GM12873 (cell line): ENCODE measurements around the gene PIGC.

Experiments
- TF ChIP-seq, protein P1 (sequence below): IDR thresholded peaks from 2 replicates; pipeline ENCODE4 v1.5.1; 2012; ENCODE audit warnings: low read depth, mild to moderate bottlenecking, moderate library complexity, low read length, control low read depth; ENCODE audit not compliant: insufficient read depth; ENCODE audit errors: missing control alignments

PIGC gene

DNA sequence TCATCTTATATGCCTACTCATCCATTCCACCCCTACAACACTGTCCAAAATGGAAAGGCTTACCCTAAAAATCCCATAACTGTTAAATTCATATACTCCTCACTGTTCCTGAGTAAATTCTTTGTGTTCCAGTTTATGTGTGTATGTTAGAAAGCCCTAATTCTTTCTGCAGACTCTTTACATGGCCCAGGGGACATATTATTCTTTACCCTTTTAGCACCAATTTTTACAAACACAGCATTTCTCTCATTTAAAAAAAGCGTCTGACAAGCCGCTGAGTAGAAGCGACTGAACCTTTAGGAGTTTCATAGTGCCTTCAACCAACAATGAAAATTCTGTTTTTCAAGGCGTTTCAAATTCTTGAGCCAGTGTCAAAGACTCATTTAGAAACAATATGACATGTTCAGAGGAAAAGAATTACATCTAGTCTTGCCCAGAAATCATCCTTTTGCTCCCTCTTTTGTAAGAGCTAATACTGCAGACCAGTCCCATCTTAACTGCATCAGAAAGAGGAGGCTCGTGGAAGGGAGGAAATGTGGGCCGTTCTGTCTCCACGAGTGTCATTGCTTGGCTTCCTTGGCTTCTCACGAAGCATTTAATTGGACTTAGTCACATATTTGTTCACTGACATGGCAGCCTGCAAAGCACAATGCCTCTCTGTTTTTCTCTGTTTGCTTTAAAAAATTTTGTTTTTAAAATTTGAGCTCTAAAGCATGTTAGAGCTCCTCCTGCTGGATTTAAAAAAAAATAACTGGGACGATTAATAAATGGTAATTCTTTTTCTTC is 44.7 kb downstream of the PIGC start:
- TF ChIP-seq, protein P1, sequence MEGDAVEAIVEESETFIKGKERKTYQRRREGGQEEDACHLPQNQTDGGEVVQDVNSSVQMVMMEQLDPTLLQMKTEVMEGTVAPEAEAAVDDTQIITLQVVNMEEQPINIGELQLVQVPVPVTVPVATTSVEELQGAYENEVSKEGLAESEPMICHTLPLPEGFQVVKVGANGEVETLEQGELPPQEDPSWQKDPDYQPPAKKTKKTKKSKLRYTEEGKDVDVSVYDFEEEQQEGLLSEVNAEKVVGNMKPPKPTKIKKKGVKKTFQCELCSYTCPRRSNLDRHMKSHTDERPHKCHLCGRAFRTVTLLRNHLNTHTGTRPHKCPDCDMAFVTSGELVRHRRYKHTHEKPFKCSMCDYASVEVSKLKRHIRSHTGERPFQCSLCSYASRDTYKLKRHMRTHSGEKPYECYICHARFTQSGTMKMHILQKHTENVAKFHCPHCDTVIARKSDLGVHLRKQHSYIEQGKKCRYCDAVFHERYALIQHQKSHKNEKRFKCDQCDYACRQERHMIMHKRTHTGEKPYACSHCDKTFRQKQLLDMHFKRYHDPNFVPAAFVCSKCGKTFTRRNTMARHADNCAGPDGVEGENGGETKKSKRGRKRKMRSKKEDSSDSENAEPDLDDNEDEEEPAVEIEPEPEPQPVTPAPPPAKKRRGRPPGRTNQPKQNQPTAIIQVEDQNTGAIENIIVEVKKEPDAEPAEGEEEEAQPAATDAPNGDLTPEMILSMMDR: peak; percentile 48

DNA sequence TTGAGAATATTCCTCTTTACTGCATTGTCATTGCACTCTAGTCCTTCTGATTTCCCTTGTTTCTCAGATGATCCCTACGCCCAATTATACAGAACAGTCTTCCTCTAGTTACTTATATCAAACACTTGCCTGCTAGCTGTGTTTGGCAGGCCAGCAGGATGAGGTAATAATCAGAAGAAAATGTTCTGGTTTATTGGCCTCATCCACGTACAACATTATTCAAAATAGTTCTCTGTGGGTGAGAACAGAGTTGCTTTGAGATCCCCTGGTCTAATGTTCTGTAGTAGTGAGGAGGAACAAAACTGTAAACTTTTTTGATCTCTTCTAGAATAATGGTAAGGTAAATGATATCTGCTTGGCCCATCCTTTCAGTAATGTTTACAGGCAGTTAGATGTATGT is 45.7 kb downstream of the PIGC start:
- TF ChIP-seq, protein P1: no peak

DNA sequence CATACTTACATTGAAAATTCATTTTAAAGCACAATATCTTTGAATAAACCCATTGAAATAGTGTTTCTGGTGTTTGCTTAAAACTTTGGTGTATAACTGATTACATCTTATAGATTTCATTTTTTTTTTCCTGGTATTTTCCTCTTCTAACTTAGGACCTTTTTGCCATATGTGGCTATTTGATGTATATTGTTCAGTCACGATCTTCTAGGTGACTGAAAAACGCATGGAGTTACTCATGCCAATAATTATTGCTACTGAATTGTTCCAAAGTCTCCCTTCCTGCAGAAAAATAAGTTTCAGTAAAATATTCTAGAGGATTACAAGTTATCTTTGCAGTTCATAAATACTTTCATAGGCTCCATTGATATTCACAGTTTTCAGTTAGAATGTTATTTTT is 46.2 kb downstream of the PIGC start:
- TF ChIP-seq, protein P1: no peak

DNA sequence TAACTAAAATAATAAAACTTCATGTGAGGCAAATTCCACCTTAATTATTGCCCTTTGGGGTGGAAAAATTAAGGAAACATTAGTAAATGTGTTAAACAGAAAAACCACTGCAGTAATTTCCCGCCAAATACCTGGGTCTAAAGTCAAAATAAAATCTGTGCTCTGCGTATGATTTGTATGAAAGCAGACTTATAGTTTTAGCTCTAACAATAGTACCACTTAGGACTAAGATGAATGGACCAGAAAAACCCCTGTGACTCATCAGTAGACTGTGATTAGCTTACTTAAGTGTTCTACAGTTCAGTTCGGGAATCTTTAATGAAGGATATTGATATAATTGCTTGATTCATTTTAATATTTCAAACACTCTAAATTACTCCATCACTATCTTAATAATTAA is 46.6 kb downstream of the PIGC start:
- TF ChIP-seq, protein P1: no peak

DNA sequence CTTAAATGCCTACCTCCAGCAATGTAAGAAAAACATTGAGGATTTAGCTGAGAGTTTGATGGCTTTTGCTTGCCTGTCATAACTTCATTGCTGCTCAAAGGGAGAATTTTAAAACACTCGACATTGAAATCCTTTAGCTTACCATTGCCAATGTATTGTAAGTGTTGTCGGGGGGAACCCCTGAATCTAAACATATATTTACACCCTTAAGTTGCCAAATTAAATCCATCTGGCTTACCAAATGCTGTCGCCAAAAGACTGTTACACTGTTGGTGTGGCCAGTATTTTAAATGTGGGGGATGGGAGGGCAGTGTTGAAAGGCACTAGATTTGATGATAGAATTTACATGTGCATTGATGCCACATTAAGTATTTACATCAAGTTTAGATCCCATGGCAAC is 48.3 kb downstream of the PIGC start:
- TF ChIP-seq, protein P1: no peak

DNA sequence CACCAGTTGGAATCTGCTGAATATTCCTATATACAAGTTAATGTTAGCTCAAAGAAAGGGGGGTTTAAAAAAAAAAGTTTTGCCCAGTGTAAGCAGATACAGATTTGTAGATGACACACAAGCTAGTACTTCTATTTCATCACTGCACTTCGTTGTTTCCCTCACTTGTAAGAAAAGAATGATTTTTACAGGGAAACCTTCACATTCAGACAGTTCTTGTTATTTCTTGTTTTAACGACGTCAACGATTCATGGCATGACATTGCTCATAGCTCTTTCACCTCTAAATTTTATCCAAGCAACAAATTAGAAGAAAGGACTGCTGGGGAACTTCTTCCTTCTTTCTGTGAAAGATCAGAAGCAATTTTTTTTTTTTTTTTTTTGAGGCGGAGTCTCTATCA is 49.1 kb downstream of the PIGC start:
- TF ChIP-seq, protein P1: no peak

DNA sequence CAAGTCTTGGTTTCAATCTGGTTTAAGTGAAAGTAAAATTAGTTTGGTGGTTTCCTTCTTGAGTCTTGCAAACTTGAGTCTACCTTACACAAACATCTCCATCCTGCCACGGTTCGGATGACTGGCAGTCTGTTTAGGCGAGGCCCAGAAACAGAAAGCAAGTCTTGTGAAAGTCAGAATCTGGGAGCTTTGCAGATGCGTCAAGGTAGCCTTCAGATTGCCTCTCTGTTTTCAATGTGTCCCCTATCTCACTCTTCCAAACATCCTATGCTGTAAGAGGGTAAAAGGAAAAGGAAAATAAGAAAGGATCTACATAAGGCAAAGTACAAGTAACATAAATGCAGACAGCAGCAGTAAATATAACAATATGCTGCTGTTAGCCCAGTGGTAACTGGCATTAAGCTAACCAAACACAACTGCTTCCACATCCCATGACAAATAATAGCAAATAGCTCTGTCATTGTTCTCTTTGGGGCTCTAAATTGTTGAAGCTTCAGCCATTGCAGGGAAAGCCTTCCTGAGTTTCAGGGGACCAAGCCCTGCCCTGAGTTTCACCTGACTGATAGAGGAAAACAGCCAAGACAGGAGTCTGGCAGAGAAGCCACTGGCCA is 49.6 kb downstream of the PIGC start:
- TF ChIP-seq, protein P1: no peak
